ENCODE results near the gene NXPE4. TPM values are rescaled to one million over a fixed set of nuclear protein-coding genes. Genes with fewer than 3 reads are reported as not detected.

NXPE4 gene
- total RNA-seq, 6 experiments from 2014 or later, result not detected

DNA sequence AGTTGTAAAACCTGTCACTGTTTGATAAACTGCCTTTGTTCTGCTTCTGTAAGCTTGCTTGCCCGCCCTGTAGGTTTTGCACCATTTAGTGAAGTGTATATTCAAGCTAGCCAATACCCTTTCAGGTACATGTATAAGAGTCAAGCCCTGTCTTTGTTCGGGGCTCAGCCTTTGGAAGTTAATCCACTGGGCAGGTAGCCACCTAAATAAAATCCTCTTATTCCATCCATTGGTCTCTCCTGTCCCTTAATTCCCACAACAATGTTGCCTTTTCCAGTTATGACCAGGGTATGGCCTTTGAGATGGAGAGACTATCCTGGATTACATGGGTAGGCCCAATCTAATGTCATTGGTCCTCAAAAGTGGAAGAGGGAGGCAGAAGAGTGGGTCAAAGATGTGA is 69.9 kb downstream of the NXPE4 start:
- Mint-ChIP-seq H3K4me3 (no peak overlapping the region), H3K36me3 (ENCODE audit: low read depth) (no peaks in the 10 kb centered on the region), H3K4me1 (ENCODE audit: low read depth) (no peaks in the 10 kb centered on the region), H3K27ac (no peak overlapping the region), H3K9me3 (peaks cover 4% of the 10 kb centered on the region; the same call in 1 of the 2 replicates), H3K27me3 (ENCODE audit: insufficient read depth) (no peaks in the 10 kb centered on the region; the same call in 1 of the 2 replicates)
- TF ChIP-seq, protein P1, sequence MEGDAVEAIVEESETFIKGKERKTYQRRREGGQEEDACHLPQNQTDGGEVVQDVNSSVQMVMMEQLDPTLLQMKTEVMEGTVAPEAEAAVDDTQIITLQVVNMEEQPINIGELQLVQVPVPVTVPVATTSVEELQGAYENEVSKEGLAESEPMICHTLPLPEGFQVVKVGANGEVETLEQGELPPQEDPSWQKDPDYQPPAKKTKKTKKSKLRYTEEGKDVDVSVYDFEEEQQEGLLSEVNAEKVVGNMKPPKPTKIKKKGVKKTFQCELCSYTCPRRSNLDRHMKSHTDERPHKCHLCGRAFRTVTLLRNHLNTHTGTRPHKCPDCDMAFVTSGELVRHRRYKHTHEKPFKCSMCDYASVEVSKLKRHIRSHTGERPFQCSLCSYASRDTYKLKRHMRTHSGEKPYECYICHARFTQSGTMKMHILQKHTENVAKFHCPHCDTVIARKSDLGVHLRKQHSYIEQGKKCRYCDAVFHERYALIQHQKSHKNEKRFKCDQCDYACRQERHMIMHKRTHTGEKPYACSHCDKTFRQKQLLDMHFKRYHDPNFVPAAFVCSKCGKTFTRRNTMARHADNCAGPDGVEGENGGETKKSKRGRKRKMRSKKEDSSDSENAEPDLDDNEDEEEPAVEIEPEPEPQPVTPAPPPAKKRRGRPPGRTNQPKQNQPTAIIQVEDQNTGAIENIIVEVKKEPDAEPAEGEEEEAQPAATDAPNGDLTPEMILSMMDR (IDR thresholded peaks at IDR 0.05), result no peak
- no peak for DNase-seq

DNA sequence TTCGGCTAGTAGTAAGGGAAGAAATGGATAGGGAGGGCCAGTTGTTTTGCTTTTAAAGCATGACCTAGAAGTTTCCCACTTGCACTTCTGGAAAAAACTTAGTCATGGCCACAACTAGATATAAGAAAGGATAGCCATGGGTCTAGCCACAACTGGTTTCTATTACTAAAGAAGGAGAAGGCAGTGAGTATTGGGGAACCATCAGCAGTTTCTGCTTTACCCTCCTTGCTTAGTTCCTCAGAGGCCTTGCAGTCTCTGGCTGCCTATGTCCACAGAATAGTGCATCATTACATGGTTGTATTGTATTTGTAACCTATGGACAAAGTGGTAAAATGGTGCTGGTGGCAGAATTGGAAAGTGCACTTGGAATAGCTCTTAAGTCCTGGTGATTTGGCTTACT is 71.5 kb downstream of the NXPE4 start:
- Mint-ChIP-seq H3K27me3 (ENCODE audit: insufficient read depth) (peaks cover 3% of the 10 kb centered on the region), H3K36me3 (ENCODE audit: low read depth) (no peaks in the 10 kb centered on the region), H3K4me1 (ENCODE audit: low read depth) (no peaks in the 10 kb centered on the region), H3K4me3 (no peak overlapping the region), H3K27ac (no peak overlapping the region), H3K9me3 (peaks cover 4% of the 10 kb centered on the region; the same call in 1 of the 2 replicates)
- no peak for DNase-seq
- TF ChIP-seq, protein P1 (IDR thresholded peaks at IDR 0.05), result no peak

DNA sequence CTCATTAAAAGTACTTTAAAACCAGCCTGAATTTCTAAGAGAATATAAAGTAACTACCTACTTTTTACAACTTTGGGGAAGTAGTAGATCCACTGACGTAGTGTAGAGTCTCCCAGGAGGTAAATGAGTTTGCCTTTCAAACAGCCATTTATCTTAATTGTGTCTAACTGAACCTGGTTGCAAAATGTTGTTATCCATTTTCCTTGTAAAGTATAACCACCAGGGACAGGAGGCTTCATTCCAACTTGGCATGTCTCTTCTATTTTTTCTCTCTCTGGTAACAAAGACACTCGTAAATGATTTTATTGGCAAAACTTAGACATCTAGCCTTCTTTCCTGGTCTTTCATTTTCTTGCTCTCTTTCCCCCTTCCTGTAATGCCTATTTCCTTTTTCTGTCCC is 72.8 kb downstream of the NXPE4 start:
- Mint-ChIP-seq H3K4me3 (no peak overlapping the region), H3K4me1 (ENCODE audit: low read depth) (no peaks in the 10 kb centered on the region), H3K27ac (no peak overlapping the region), H3K36me3 (ENCODE audit: low read depth) (no peaks in the 10 kb centered on the region), H3K9me3 (peaks cover 4% of the 10 kb centered on the region; the same call in 1 of the 2 replicates), H3K27me3 (ENCODE audit: insufficient read depth) (peaks cover 3% of the 10 kb centered on the region)
- DNase-seq, result no peak
- TF ChIP-seq, protein P1 (IDR thresholded peaks at IDR 0.05), result no peak

Other genes starting within 250 kb of the NXPE4 start
- 1 to 10 TPM; 2.4 to 3.8 (median 3.2) TPM for gene C11orf71, start 195.3 kb downstream of the NXPE4 start, total RNA-seq (2021; fragmentation: NEBNext Ultra II Directional; extraction: Animal tissue kit (Norgen Biotek cat#: 25700))
- gene RBM7, start 195.1 kb downstream of the NXPE4 start, total RNA-seq (2021; fragmentation: NEBNext Ultra II Directional; extraction: Animal tissue kit (Norgen Biotek cat#: 25700)), result 10 to 100 TPM; 35.9 to 42.3 (median 39.2) TPM
- gene REXO2, start 156.3 kb downstream of the NXPE4 start, total RNA-seq (2021; fragmentation: NEBNext Ultra II Directional; extraction: Animal tissue kit (Norgen Biotek cat#: 25700)), result 100 to 1,000 TPM; 245 to 272 (median 255) TPM
- not detected for gene NXPE1, start 35.9 kb downstream of the NXPE4 start, total RNA-seq (2021; fragmentation: NEBNext Ultra II Directional; extraction: Animal tissue kit (Norgen Biotek cat#: 25700))
- not detected for gene NXPE2, start 82.7 kb upstream of the NXPE4 start, total RNA-seq (2021; fragmentation: NEBNext Ultra II Directional; extraction: Animal tissue kit (Norgen Biotek cat#: 25700))

Data from HFFc6 (cell line).